Neural cell (in vitro differentiated cells): ENCODE results near the gene GDNF.

Experiments
- CTCF ChIP-seq: fragments of 450-650 bp; IDR thresholded peaks from 2 replicates; pipeline ENCODE4 v1.5.1; 2014; ENCODE audit warnings: antibody characterized with exemption, mild to moderate bottlenecking, moderate library complexity; ENCODE audit not compliant: poor library complexity, severe bottlenecking
- EP300 ChIP-seq: fragments of 450-650 bp; conservative IDR thresholded peaks from 2 replicates; pipeline ENCODE4 v1.6.1; 2014; ENCODE audit warnings: antibody characterized with exemption, mild to moderate bottlenecking, moderate library complexity; ENCODE audit not compliant: poor library complexity, severe bottlenecking
- EZH2 ChIP-seq: fragments of 200-600, 300-800 bp; shearing (Covaris generic), sonication (generic); IDR thresholded peaks from 2 replicates; pipeline ENCODE4 v1.6.1; 2014; ENCODE audit warnings: antibody characterized with exemption, low read length, borderline replicate concordance, mild to moderate bottlenecking; ENCODE audit not compliant: insufficient read depth, poor library complexity, severe bottlenecking
- MXI1 ChIP-seq: fragments of 450-650 bp; conservative IDR thresholded peaks from 2 replicates; pipeline ENCODE4 v1.6.1; 2014; ENCODE audit warnings: antibody characterized with exemption, mild to moderate bottlenecking; ENCODE audit not compliant: poor library complexity, severe bottlenecking
- POLR2AphosphoS5 ChIP-seq: IDR thresholded peaks from 2 replicates; pipeline ENCODE4 v1.6.1; 2012
- RAD21 ChIP-seq: fragments of 450-650 bp; conservative IDR thresholded peaks from 2 replicates; pipeline ENCODE4 v1.6.1; 2014; ENCODE audit warnings: antibody characterized with exemption, mild to moderate bottlenecking, moderate library complexity
- REST ChIP-seq: IDR thresholded peaks from 2 replicates; pipeline ENCODE4 v1.6.1; 2012; ENCODE audit warnings: borderline replicate concordance
- SMC3 ChIP-seq: fragments of 450-650 bp; conservative IDR thresholded peaks from 2 replicates; pipeline ENCODE4 v1.6.1; 2014; ENCODE audit warnings: antibody characterized with exemption, mild to moderate bottlenecking, moderate library complexity; ENCODE audit not compliant: poor library complexity
- TAF1 ChIP-seq: IDR thresholded peaks from 2 replicates; pipeline ENCODE4 v1.6.1; 2012; ENCODE audit warnings: low read depth

- TF ChIP-seq TAF1 (no peak), CTCF (no peak), EP300 (no peak), EZH2 (no peak), MXI1 (no peak), RAD21 (no peak), REST (no peak), POLR2AphosphoS5 (no peak), SMC3 (no peak)
These were observed 71.9 kb downstream of the GDNF start for GRCh38 chr5:37767961-37768360.
